Activated naive CD4-positive, alpha-beta T cell treated with anti-CD3 and anti-CD28 coated beads, Interleukin-2, amount 50 U/mL, for 24 hours (primary cell): ENCODE data around the gene ITGA8.
"Not testable (repeated sequence)": the region's sequence is repeated elsewhere in the genome, so short reads cannot be mapped to it uniquely, and the experiment has no call there.

Experiments
- H3K27ac Mint-ChIP-seq: one replicate; pipeline ENCODE4 v1.8.0; 2021; ENCODE audit warnings: mild to moderate bottlenecking, mixed read lengths
- H3K27me3 Mint-ChIP-seq: one replicate; pipeline ENCODE4 v1.8.0; 2021; ENCODE audit warnings: mixed read lengths
- H3K36me3 Mint-ChIP-seq: one replicate; pipeline ENCODE4 v1.8.0; 2021; ENCODE audit warnings: mixed read lengths
- H3K4me1 Mint-ChIP-seq: one replicate; pipeline ENCODE4 v1.8.0; 2021; ENCODE audit warnings: mixed read lengths
- H3K4me3 Mint-ChIP-seq: one replicate; pipeline ENCODE4 v1.8.0; 2021; ENCODE audit warnings: mild to moderate bottlenecking, mixed read lengths
- H3K9me3 Mint-ChIP-seq: one replicate; pipeline ENCODE4 v1.8.0; 2021; ENCODE audit warnings: mixed read lengths

Gene ITGA8

DNA sequence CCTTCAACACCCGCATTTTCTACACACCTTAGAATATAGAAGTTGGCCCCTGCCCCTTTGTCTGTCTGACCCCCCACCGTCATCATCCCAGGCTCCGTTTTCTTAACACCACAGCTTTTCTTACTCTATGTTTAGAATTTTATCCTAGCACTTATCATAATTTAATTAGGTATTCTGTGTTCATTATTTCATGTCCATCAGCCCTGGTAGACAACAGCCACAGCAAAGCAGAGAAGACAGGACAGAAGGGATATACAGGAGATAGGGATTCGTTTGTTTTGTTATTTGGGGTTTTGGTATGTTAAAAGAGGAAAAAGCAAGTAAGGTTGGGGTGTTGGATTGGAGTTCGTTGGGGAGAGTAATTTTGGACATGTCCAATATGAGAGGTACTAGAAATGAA, 48.8 kb downstream of the ITGA8 start:
- Mint-ChIP-seq H3K27ac (no peak overlapping the region), H3K9me3 (no peaks in the 10 kb centered on the region), H3K4me3 (no peak overlapping the region), H3K4me1 (no peaks in the 10 kb centered on the region), H3K36me3 (no peaks in the 10 kb centered on the region), H3K27me3 (peaks cover 9% of the 10 kb centered on the region)

DNA sequence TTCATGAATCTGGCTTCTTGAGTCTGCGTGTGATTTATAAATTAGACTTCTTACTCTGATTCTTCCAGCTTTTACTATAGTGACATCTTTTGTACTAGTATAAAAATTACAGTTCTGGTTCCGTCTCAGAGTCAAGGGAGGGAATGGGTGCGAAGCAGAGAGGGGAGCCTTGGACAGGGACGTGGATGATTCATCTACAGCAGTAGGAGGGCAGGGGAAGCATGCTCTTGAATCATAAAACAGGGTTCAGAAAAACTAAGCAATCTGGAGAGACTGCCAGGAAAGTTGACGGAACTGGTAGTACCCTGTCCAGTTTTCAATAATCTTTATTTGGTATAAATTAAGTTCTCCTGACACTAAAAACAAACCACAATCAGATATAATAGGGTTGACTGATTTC, 58.1 kb downstream of the ITGA8 start:
- H3K27ac Mint-ChIP-seq, result no peak overlapping the region
- no peaks in the 10 kb centered on the region for H3K27me3 Mint-ChIP-seq
- H3K9me3 Mint-ChIP-seq, result no peaks in the 10 kb centered on the region
- no peaks in the 10 kb centered on the region for H3K36me3 Mint-ChIP-seq
- H3K4me3 Mint-ChIP-seq, result no peak overlapping the region
- no peaks in the 10 kb centered on the region for H3K4me1 Mint-ChIP-seq

DNA sequence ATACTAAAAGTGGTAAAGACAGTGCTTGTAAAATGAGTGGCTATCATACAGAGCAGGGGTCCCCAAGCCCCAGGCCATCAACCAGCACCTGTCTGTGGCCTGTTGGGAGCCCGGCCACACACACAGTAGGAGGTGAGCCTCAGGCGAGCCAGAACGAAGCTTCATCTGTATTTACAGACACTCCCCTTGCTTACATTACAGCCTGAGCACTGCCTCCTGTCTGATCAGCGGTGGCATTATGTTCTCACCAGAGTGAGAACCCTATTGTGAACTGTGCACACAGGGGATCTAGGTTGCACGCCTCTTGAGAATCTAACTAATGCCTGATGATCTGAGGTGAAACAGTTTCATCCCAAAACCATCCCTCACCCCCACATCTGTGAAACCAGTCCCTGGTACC, 58.7 kb downstream of the ITGA8 start:
- no peaks in the 10 kb centered on the region for H3K36me3 Mint-ChIP-seq
- H3K27ac Mint-ChIP-seq, result no peak overlapping the region
- H3K4me1 Mint-ChIP-seq, result no peaks in the 10 kb centered on the region
- H3K27me3 Mint-ChIP-seq, result no peaks in the 10 kb centered on the region
- no peaks in the 10 kb centered on the region for H3K9me3 Mint-ChIP-seq
- H3K4me3 Mint-ChIP-seq, result no peak overlapping the region

DNA sequence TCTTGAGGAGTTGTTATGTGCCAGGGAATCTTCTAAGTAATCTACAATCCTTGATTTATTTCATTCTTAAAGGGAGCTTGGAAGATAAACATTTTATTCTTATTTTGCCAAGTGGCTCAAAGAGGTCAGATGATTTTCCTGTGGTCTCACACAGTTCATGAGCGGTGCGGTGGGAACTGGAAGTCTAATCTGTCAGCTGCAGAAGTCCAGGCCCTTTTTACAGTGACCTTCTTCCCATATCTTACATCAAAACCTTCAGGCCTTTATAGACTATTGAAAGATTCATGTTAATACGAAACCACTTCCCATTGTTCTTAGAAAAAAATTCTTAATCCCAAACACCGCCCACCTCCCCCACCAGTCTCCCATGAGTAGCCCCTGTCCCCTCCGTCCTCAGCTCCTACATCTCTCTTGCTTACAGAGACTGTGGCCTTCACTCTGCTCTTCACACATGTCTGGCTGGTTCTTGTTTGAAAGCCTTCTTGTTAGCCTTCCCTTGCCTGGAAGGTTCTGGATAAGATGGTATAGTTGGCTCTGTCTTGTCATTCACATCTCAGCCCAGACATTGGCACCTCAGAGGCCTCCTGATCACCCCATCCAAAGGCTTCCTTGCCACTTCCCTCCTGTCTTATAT, 61.5 kb downstream of the ITGA8 start:
- H3K4me3 Mint-ChIP-seq, result no peak overlapping the region
- peaks cover 1% of the 10 kb centered on the region for H3K27me3 Mint-ChIP-seq
- H3K36me3 Mint-ChIP-seq, result no peaks in the 10 kb centered on the region
- H3K9me3 Mint-ChIP-seq, result no peaks in the 10 kb centered on the region
- H3K27ac Mint-ChIP-seq, result no peak overlapping the region
- no peaks in the 10 kb centered on the region for H3K4me1 Mint-ChIP-seq

DNA sequence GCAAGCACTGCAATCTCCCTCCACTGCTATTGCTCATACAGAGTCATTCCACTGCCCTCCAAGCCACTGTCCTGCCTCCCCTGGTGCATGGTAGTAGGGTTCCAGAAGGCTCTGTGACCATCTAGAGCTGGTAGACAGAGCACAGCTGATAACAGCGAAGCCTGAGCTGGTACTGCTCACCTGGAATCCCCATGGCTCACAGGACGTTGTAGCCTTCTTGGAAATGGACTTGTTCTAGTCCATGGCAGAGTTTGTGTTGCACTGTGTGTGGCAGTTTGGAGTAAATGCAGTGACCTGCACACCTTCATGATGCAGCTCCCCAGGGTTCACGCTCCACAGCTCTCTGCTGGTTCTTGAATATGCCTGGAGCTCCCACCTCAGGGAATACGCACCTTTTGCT, 67.0 kb downstream of the ITGA8 start:
- no peak overlapping the region for H3K4me3 Mint-ChIP-seq
- peaks cover 1% of the 10 kb centered on the region for H3K27me3 Mint-ChIP-seq
- no peaks in the 10 kb centered on the region for H3K9me3 Mint-ChIP-seq
- no peaks in the 10 kb centered on the region for H3K4me1 Mint-ChIP-seq
- H3K27ac Mint-ChIP-seq, result no peak overlapping the region
- H3K36me3 Mint-ChIP-seq, result no peaks in the 10 kb centered on the region

DNA sequence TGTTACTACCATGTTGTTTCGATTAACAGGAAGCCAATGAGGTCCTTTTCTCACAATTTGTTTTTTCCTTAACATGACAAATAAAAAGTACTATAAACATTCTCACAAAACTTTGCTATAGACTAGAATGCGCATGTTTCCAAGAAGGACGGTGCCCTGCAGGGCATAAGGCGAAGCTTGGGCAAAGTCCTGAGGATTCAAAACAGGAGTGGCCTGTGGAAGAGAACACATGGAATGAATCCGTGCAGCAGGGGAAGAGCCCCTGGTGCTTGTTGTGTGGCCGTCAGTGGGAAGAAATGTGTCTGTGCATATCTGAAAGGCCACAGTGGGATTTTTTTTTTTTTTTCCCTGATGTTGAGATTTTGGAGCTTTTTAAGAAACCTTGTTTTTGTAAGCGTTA, 67.6 kb downstream of the ITGA8 start:
- H3K27me3 Mint-ChIP-seq, result peaks cover 1% of the 10 kb centered on the region
- H3K36me3 Mint-ChIP-seq, result no peaks in the 10 kb centered on the region
- H3K9me3 Mint-ChIP-seq, result no peaks in the 10 kb centered on the region
- no peak overlapping the region for H3K4me3 Mint-ChIP-seq
- H3K27ac Mint-ChIP-seq, result no peak overlapping the region
- no peaks in the 10 kb centered on the region for H3K4me1 Mint-ChIP-seq

DNA sequence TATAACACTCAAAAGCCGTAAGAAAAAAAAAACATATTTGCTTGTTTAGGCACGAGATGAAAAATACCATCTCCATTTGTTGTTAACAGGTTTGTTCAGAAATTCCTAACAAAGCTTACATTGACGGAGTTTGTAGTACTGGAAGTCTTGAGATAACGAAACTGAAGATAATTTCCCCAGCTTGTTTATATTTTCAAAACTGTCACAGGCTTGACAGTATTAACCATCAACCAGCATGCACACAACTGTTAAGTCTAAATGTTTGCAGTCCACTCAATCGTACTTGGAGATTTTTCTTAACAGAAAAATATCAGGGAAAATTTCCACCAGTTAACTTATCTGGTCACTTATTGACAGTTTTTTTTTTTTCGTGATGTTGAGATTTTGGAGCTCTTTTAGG, 68.5 kb downstream of the ITGA8 start:
- no peaks in the 10 kb centered on the region for H3K4me1 Mint-ChIP-seq
- no peaks in the 10 kb centered on the region for H3K9me3 Mint-ChIP-seq
- H3K36me3 Mint-ChIP-seq, result no peaks in the 10 kb centered on the region
- H3K27ac Mint-ChIP-seq, result no peak overlapping the region
- peaks cover 1% of the 10 kb centered on the region for H3K27me3 Mint-ChIP-seq
- H3K4me3 Mint-ChIP-seq, result no peak overlapping the region

DNA sequence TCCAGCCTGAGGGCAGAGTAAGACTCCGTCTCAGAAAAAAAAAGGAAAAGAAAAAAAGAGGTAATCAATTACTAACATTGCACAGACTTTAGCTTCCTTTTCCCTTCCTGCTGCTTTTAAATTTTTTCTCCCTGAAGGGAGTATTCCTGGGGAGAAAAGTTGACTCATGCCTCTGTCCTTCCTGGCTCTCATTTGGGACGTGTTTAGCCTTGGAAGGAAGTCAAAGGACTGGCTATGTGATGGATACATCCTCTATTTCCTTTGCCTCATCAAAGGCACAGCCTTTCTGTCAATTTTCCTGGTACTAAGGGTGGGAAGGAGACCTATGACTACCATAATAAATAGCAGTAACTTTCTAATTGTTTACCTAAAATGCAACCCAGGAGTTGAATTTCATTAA, 77.6 kb downstream of the ITGA8 start:
- Mint-ChIP-seq H3K27ac (no peak overlapping the region), H3K4me3 (no peak overlapping the region), H3K27me3 (peaks cover 4% of the 10 kb centered on the region), H3K4me1 (no peaks in the 10 kb centered on the region), H3K9me3 (no peaks in the 10 kb centered on the region), H3K36me3 (no peaks in the 10 kb centered on the region)

DNA sequence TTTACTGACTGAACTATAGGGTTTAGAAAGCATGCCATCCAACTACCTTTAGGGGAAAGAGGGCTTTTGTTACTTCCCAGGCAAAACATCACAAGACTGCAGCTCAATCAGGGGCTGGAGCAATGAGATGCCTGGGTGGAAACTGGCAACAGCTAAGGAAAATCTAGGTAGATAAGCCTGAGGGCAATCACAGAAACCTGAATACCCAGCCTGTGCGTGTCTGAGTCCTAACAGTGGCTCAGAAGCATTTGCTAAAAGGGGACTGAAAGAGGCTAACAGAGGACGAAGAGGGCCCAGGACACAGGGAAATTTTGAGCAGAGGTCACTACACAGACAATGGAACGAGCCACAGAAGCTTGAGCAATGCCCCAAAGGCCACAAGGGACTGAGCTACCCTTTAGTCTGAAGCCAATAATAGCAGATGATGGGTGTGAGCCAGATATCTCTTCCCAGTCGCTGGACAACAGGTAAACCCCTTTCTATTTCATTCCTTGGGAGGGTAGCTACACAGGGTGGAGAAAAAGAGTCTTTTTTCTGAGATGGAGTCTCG, 79.1 kb downstream of the ITGA8 start:
- H3K27ac Mint-ChIP-seq, result no peak overlapping the region
- no peak overlapping the region for H3K4me3 Mint-ChIP-seq
- no peaks in the 10 kb centered on the region for H3K36me3 Mint-ChIP-seq
- H3K9me3 Mint-ChIP-seq, result no peaks in the 10 kb centered on the region
- no peaks in the 10 kb centered on the region for H3K4me1 Mint-ChIP-seq
- peaks cover 8% of the 10 kb centered on the region for H3K27me3 Mint-ChIP-seq

DNA sequence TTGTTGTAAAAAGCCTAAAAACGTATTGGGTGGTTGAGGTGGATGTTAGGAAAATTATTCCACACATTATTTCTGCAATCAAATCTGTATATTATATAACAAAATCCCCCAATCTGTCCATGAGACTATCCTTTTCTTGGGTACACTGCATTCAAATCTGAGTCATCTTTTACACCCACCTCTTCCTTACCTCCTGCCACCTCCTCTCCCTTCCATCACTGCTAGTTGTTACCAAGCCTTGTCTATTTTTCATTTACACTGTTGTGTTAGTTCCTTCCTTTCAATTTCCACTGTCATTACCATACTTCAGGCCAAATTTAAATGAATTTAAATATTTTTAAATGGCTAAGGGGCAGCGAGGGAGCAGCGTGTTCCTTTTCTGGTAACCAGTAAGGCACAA, 83.3 kb downstream of the ITGA8 start:
- H3K4me3 Mint-ChIP-seq, result no peak overlapping the region
- no peaks in the 10 kb centered on the region for H3K9me3 Mint-ChIP-seq
- no peaks in the 10 kb centered on the region for H3K4me1 Mint-ChIP-seq
- H3K27ac Mint-ChIP-seq, result no peak overlapping the region
- H3K27me3 Mint-ChIP-seq, result peaks cover 8% of the 10 kb centered on the region
- no peaks in the 10 kb centered on the region for H3K36me3 Mint-ChIP-seq

DNA sequence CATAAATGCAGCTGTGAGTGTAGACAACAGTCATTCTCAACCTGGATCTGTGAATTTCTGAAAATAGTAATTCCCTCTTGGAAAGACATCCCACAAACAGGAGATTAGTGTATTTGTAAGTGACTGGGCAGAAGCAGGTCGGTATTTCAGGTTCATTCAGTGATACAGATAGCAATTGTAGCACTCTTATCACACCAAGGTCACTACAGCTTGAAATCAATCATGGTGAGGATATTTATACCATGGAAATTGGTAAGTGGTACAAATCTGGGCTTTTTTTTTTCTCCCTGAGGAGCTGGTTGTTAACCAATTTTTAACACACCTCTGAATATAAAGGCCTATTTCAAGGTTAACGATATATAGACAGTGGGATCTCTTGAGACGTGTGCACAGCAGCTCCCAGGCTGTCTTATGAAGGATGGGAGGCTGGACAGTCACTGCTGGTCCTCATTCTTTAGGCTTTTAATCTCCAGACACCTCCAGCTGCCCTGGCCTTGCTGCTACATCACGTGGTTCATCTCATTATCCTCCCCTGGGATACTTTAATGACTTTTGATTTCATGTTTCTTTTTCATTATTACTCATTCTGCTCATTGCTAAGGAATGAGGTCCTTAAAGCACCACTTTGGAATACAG, 87.1 kb downstream of the ITGA8 start:
- Mint-ChIP-seq H3K4me1 (no peaks in the 10 kb centered on the region), H3K9me3 (no peaks in the 10 kb centered on the region), H3K36me3 (no peaks in the 10 kb centered on the region), H3K27me3 (peaks cover 9% of the 10 kb centered on the region), H3K27ac (no peak overlapping the region), H3K4me3 (no peak overlapping the region)

DNA sequence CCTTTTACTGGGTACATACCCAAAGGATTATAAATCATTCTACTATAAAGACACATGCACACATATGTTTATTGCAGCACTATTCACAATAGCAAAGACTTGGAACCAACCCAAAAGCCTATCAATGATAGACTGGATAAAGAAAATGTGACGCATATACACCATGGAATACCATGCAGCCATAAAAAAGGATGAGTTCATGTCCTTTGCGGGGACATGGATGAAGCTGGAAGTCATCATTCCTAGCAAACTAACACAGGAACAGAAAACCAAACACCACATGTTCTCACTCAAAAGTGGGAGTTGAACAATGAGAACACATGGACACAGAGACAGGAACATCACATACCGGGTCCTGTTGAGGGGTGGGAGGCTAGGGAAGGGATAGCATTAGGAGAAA, 88.5 kb downstream of the ITGA8 start:
- not testable (repeated sequence) for H3K27me3 Mint-ChIP-seq, H3K27ac Mint-ChIP-seq, H3K9me3 Mint-ChIP-seq, H3K36me3 Mint-ChIP-seq, H3K4me1 Mint-ChIP-seq, H3K4me3 Mint-ChIP-seq

DNA sequence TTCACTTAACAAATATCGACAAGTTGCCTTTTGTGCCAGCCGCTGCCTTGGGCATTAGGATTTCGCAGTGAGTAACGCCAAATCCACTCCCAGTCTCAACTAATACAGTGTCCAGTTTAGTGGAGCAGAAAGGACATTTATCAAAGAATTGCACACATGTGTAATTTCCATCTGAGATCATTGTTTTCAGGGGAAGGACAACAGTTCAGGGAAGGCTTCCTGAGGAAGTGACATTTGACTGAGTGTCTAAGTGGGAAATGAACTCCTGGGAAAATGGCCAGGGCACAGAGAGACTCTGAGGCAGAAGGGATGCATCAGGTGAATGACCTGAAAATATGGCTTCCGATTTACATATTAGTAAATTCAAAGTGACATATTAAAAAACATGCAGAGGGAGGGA, 89.4 kb downstream of the ITGA8 start:
- no peaks in the 10 kb centered on the region for H3K4me1 Mint-ChIP-seq
- no peaks in the 10 kb centered on the region for H3K9me3 Mint-ChIP-seq
- H3K36me3 Mint-ChIP-seq, result no peaks in the 10 kb centered on the region
- peaks cover 4% of the 10 kb centered on the region for H3K27me3 Mint-ChIP-seq
- no peak overlapping the region for H3K27ac Mint-ChIP-seq
- no peak overlapping the region for H3K4me3 Mint-ChIP-seq

DNA sequence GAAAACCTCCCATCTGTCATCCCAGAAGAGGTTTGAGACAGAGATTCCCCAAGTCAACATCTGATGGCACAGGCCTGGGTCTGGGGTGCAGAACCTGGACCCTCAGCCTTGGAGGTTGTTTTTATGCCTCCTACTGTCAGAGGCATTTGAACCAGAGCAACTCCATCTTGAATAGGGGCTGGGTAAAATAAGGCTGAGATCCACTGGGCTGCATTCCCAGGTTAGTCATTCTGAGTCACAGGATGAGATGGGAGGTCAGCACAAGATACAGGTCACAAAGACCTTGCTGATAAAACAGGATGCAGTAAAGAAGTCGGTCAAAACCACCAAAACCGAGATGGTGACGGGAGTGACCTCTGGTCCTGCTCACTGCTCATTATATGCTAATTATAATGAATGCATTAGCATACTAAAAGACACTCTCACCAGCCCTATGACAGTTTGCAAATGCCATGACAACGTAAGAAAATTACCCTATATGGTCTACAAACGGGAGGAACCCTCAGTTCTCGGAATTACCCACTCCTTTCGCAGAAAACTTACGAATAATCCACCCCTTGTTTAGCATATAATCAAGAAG, 92.0 kb downstream of the ITGA8 start:
- no peaks in the 10 kb centered on the region for H3K9me3 Mint-ChIP-seq
- peaks cover 5% of the 10 kb centered on the region for H3K27me3 Mint-ChIP-seq
- no peaks in the 10 kb centered on the region for H3K36me3 Mint-ChIP-seq
- no peak overlapping the region for H3K4me3 Mint-ChIP-seq
- no peaks in the 10 kb centered on the region for H3K4me1 Mint-ChIP-seq
- H3K27ac Mint-ChIP-seq, result no peak overlapping the region

DNA sequence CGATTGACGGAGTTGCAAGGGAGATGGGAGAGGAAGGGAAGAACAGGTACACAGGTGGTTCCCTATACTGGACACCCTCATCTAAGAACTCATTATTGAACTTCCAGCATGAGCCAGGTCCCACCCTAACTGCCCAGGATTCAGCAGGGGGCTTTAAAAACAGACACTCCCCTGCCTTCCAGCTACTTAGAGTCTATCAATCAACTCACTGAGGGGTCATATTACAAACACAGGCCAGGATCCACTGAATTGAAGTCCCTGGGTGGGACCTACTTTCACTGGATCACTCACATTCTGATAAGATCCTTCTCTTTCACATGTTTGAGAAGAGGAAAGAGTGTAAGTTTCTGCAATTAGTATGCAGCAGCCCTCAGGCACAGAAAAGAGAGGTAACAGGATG, 92.8 kb downstream of the ITGA8 start:
- Mint-ChIP-seq H3K9me3 (no peaks in the 10 kb centered on the region), H3K27me3 (peaks cover 5% of the 10 kb centered on the region), H3K4me1 (no peaks in the 10 kb centered on the region), H3K4me3 (no peak overlapping the region), H3K27ac (no peak overlapping the region), H3K36me3 (no peaks in the 10 kb centered on the region)

DNA sequence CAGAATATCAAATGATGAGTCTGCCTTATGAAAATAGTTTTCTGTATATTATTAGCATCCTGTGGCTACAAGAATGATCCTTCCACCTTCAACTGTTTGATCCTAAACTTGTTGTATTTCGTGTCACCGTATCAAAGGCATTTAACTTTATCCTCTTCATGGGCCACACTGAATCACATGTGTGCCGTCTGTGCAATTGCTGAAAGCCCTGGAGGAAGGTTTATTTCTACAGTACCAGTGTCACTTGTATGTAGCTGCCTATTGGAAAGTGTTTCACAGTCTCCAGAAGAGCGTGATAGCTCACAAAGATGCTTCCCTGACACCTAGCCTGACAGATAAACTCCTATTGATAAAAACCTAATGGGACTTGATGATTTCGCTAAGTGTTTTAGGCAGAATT, 94.5 kb downstream of the ITGA8 start:
- H3K27ac Mint-ChIP-seq, result no peak overlapping the region
- H3K36me3 Mint-ChIP-seq, result no peaks in the 10 kb centered on the region
- H3K4me1 Mint-ChIP-seq, result no peaks in the 10 kb centered on the region
- H3K4me3 Mint-ChIP-seq, result no peak overlapping the region
- peaks cover 6% of the 10 kb centered on the region for H3K27me3 Mint-ChIP-seq
- H3K9me3 Mint-ChIP-seq, result no peaks in the 10 kb centered on the region
